SK-N-SH (cell line): ENCODE measurements around the gene SIDT2.

Source experiments
- CTCF ChIP-seq: fragments of 200-600 bp; sonication (generic); IDR thresholded peaks from 2 replicates; pipeline ENCODE4 v1.6.1; 2017; ENCODE audit warnings: antibody characterized with exemption, mild to moderate bottlenecking, moderate library complexity
- ELF1 ChIP-seq: IDR thresholded peaks from 2 replicates; pipeline ENCODE4 v1.4.0; 2012
- EP300 ChIP-seq, 2 experiments: IDR thresholded peaks; 2 replicates each; pipeline versions ENCODE4 v1.4.0 to v1.6.1; 2012; ENCODE audit warnings: borderline replicate concordance in 1 of 2, low read depth in 1 of 2, low read length in 1 of 2
- GATA2 ChIP-seq: sonication (generic); formaldehyde crosslinking; IDR thresholded peaks from 2 replicates; pipeline ENCODE4 v1.5.0; 2020; ENCODE audit warnings: mild to moderate bottlenecking, missing genetic modification reagents
- NFIC ChIP-seq: IDR thresholded peaks from 2 replicates; pipeline ENCODE4 v1.4.0; 2012; ENCODE audit warnings: borderline replicate concordance
- POLR2AphosphoS5 ChIP-seq: IDR thresholded peaks from 2 replicates; pipeline ENCODE4 v1.6.1; 2012; ENCODE audit warnings: low read depth, low read length
- RAD21 ChIP-seq: IDR thresholded peaks from 2 replicates; pipeline ENCODE4 v1.6.1; 2012; ENCODE audit warnings: mild to moderate bottlenecking, low read length
- TCF12 ChIP-seq: IDR thresholded peaks from 2 replicates; pipeline ENCODE4 v1.4.0; 2012
- TF ChIP-seq, protein P1 (sequence below): fragments of 150-350 bp; IDR thresholded peaks from 2 replicates; pipeline ENCODE4 v1.6.1; 2016; ENCODE audit warnings: mild to moderate bottlenecking, low read depth, low read length
- TF ChIP-seq, protein P2 (sequence below): IDR thresholded peaks from 2 replicates; pipeline ENCODE4 v1.4.0; 2012; ENCODE audit warnings: low read depth
- TF ChIP-seq, protein P3 (sequence below): IDR thresholded peaks from 2 replicates; pipeline ENCODE4 v1.4.0; 2012; ENCODE audit warnings: low read depth, borderline replicate concordance

- TF ChIP-seq CTCF (no peak), EP300 (IDR thresholded peaks at IDR 0.05; ENCODE audit: borderline replicate concordance in 1 of 2, low read depth in 1 of 2, low read length in 1 of 2) (no peak), POLR2AphosphoS5 (no peak), RAD21 (no peak), ELF1 (no peak), TCF12 (no peak), GATA2 (no peak), NFIC (no peak)
- TF ChIP-seq, protein P1, sequence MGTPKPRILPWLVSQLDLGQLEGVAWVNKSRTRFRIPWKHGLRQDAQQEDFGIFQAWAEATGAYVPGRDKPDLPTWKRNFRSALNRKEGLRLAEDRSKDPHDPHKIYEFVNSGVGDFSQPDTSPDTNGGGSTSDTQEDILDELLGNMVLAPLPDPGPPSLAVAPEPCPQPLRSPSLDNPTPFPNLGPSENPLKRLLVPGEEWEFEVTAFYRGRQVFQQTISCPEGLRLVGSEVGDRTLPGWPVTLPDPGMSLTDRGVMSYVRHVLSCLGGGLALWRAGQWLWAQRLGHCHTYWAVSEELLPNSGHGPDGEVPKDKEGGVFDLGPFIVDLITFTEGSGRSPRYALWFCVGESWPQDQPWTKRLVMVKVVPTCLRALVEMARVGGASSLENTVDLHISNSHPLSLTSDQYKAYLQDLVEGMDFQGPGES = no peak
- TF ChIP-seq, protein P2, sequence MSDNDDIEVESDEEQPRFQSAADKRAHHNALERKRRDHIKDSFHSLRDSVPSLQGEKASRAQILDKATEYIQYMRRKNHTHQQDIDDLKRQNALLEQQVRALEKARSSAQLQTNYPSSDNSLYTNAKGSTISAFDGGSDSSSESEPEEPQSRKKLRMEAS = no peak
- TF ChIP-seq, protein P3, sequence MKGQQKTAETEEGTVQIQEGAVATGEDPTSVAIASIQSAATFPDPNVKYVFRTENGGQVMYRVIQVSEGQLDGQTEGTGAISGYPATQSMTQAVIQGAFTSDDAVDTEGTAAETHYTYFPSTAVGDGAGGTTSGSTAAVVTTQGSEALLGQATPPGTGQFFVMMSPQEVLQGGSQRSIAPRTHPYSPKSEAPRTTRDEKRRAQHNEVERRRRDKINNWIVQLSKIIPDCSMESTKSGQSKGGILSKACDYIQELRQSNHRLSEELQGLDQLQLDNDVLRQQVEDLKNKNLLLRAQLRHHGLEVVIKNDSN = no peak
Measured at GRCh38 chr11:117191680-117192400, 13.3 kb downstream of the SIDT2 start.
